HCT116 (cell line): ENCODE measurements around the gene AADACL2.

Source experiments
- EGR1 ChIP-seq: IDR thresholded peaks from 2 replicates; pipeline ENCODE4 v1.6.1; 2012; ENCODE audit warnings: low read depth
- EZH2 ChIP-seq: fragments of 200-600 bp; sonication (generic); IDR thresholded peaks from 2 replicates; pipeline ENCODE4 v1.6.1; 2017; ENCODE audit warnings: antibody characterized with exemption, mixed run types
- FOSL1 ChIP-seq: IDR thresholded peaks from 2 replicates; pipeline ENCODE4 v1.6.1; 2012; ENCODE audit warnings: low read depth
- POLR2A ChIP-seq: IDR thresholded peaks from 2 replicates; pipeline ENCODE4 v1.7.0; 2011; ENCODE audit warnings: borderline replicate concordance; ENCODE audit not compliant: insufficient read depth, insufficient read length; ENCODE audit errors: extremely low read depth
- POLR2AphosphoS5 ChIP-seq: IDR thresholded peaks from 2 replicates; pipeline ENCODE4 v1.6.1; 2011; ENCODE audit warnings: mild to moderate bottlenecking, low read depth, low read length, moderate library complexity
- RAD21 ChIP-seq: IDR thresholded peaks from 2 replicates; pipeline ENCODE4 v1.6.1; 2012; ENCODE audit warnings: low read depth, mild to moderate bottlenecking
- TCF7L2 ChIP-seq: IDR thresholded peaks from 2 replicates; pipeline ENCODE4 v1.7.0; 2011; ENCODE audit warnings: borderline replicate concordance, inconsistent platforms; ENCODE audit not compliant: insufficient read depth, insufficient read length; ENCODE audit errors: extremely low read depth
- TF ChIP-seq, protein P1 (sequence below): IDR thresholded peaks from 2 replicates; pipeline ENCODE4 v1.6.1; 2012; ENCODE audit warnings: low read depth
- TF ChIP-seq, protein P2 (sequence below), 3 experiments: fragments of 200-600 bp in 1 of 3; sonication (generic) in 1 of 3; IDR thresholded peaks in 2 of 3; conservative IDR thresholded peaks in 1 of 3; 2 replicates each; pipeline ENCODE4 v1.5.1; 2012 to 2017; ENCODE audit warnings: low read depth in 2 of 3, low read length in 2 of 3, antibody characterized with exemption in 1 of 3, borderline replicate concordance in 1 of 3, control low read depth in 1 of 3, mild to moderate bottlenecking in 1 of 3, mixed read lengths in 1 of 3, mixed run types in 1 of 3, moderate library complexity in 1 of 3; ENCODE audit not compliant: insufficient read depth in 1 of 3

GRCh38 chr3:151794080-151794479, 60.4 kb downstream of the AADACL2 start:
- TF ChIP-seq, protein P1, sequence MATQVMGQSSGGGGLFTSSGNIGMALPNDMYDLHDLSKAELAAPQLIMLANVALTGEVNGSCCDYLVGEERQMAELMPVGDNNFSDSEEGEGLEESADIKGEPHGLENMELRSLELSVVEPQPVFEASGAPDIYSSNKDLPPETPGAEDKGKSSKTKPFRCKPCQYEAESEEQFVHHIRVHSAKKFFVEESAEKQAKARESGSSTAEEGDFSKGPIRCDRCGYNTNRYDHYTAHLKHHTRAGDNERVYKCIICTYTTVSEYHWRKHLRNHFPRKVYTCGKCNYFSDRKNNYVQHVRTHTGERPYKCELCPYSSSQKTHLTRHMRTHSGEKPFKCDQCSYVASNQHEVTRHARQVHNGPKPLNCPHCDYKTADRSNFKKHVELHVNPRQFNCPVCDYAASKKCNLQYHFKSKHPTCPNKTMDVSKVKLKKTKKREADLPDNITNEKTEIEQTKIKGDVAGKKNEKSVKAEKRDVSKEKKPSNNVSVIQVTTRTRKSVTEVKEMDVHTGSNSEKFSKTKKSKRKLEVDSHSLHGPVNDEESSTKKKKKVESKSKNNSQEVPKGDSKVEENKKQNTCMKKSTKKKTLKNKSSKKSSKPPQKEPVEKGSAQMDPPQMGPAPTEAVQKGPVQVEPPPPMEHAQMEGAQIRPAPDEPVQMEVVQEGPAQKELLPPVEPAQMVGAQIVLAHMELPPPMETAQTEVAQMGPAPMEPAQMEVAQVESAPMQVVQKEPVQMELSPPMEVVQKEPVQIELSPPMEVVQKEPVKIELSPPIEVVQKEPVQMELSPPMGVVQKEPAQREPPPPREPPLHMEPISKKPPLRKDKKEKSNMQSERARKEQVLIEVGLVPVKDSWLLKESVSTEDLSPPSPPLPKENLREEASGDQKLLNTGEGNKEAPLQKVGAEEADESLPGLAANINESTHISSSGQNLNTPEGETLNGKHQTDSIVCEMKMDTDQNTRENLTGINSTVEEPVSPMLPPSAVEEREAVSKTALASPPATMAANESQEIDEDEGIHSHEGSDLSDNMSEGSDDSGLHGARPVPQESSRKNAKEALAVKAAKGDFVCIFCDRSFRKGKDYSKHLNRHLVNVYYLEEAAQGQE: no peak
- TF ChIP-seq, protein P2, sequence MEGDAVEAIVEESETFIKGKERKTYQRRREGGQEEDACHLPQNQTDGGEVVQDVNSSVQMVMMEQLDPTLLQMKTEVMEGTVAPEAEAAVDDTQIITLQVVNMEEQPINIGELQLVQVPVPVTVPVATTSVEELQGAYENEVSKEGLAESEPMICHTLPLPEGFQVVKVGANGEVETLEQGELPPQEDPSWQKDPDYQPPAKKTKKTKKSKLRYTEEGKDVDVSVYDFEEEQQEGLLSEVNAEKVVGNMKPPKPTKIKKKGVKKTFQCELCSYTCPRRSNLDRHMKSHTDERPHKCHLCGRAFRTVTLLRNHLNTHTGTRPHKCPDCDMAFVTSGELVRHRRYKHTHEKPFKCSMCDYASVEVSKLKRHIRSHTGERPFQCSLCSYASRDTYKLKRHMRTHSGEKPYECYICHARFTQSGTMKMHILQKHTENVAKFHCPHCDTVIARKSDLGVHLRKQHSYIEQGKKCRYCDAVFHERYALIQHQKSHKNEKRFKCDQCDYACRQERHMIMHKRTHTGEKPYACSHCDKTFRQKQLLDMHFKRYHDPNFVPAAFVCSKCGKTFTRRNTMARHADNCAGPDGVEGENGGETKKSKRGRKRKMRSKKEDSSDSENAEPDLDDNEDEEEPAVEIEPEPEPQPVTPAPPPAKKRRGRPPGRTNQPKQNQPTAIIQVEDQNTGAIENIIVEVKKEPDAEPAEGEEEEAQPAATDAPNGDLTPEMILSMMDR (IDR thresholded peaks at IDR 0.05 in 2 of 3, conservative IDR thresholded peaks at IDR 0.05 in 1 of 3; ENCODE audit: borderline replicate concordance in 1 of 3, insufficient read depth in 1 of 3, low read depth in 2 of 3, low read length in 2 of 3): no peak
- TF ChIP-seq POLR2A (no peak), EGR1 (no peak), FOSL1 (no peak), RAD21 (no peak), POLR2AphosphoS5 (no peak), EZH2 (no peak), TCF7L2 (no peak)
